Measurements from ENCODE around the gene HOXB4.

- TF ChIP-seq CTCF (IDR thresholded peaks at IDR 0.05) (no peak), POLR2AphosphoS5 (IDR thresholded peaks at IDR 0.05; ENCODE audit: low read depth, low read length) (no peak), REST (IDR thresholded peaks at IDR 0.05; ENCODE audit: insufficient read depth in 1 of 2, low read depth in 2 of 2, low read length in 1 of 2) (no peak), TCF7L2 (IDR thresholded peaks at IDR 0.05; ENCODE audit: low read depth, low read length) (no peak)
Observed at GRCh38 chr17:48526608-48527546, 51.3 kb downstream of the HOXB4 start.

All from Panc1 (cell line).